ENCODE data around the gene IRS1.

GRCh38 chr2:226712941-226713340 is 86.7 kb downstream of the IRS1 start:
- no peak for TF ChIP-seq CTCF (conservative IDR thresholded peaks at IDR 0.05; ENCODE audit: low read depth, low read length)
- no peak for TF ChIP-seq ELK1 (IDR thresholded peaks at IDR 0.05; ENCODE audit: borderline replicate concordance, low read depth, low read length)
- TF ChIP-seq, protein P1, sequence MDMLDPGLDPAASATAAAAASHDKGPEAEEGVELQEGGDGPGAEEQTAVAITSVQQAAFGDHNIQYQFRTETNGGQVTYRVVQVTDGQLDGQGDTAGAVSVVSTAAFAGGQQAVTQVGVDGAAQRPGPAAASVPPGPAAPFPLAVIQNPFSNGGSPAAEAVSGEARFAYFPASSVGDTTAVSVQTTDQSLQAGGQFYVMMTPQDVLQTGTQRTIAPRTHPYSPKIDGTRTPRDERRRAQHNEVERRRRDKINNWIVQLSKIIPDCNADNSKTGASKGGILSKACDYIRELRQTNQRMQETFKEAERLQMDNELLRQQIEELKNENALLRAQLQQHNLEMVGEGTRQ (IDR thresholded peaks at IDR 0.05; ENCODE audit: low read depth, low read length): no peak
- TF ChIP-seq RCOR1 (IDR thresholded peaks at IDR 0.05; ENCODE audit: insufficient replicate concordance, low read length): no peak
- TF ChIP-seq POLR2A (IDR thresholded peaks at IDR 0.05; ENCODE audit: low read depth, low read length): no peak
- no peak for TF ChIP-seq RAD21 (IDR thresholded peaks at IDR 0.05; ENCODE audit: low read length)

Data from IMR-90 (cell line).